Bone marrow (tissue), 2 donors: ENCODE data around the gene CGB7.
"Not testable (repeated sequence)": the region's sequence is repeated elsewhere in the genome, so short reads cannot be mapped to it uniquely, and the experiment has no call there.

ENCODE experiments used
- DNase-seq, 2 donors: peaks; one replicate each; lab custom pipeline; 2025; lab: John Stamatoyannopoulos, UW

The CGB7 gene

GRCh38 chr19:49057636-49058234 is at the start of gene CGB7:
Gene CGB7, minus strand, starts transcription at chr19:49057749. Its CDS starts 2,374 bp downstream, at chr19:49055375.
- DNase-seq = peak in 1 of 2 donors; percentile 25

- DNase-seq = peak; percentile 11 to 19
These were observed 49.1 kb upstream of the CGB7 start for GRCh38 chr19:49106648-49107135.

- no peak for DNase-seq
These were observed 46.8 kb upstream of the CGB7 start for GRCh38 chr19:49104229-49104864.

GRCh38 chr19:49103331-49104085 is 46.0 kb upstream of the CGB7 start:
- DNase-seq = no peak

- no peak for DNase-seq
These were observed 44.8 kb upstream of the CGB7 start for GRCh38 chr19:49102303-49102702.

GRCh38 chr19:49101160-49101559 is 43.6 kb upstream of the CGB7 start:
- no peak for DNase-seq

GRCh38 chr19:49098795-49099194 is 41.2 kb upstream of the CGB7 start:
- no peak for DNase-seq

GRCh38 chr19:49097453-49098288 is 40.1 kb upstream of the CGB7 start:
- peak; percentile 15 to 81 for DNase-seq

GRCh38 chr19:49094505-49095482 is 37.2 kb upstream of the CGB7 start:
- no peak for DNase-seq

GRCh38 chr19:49092686-49093085 is 35.1 kb upstream of the CGB7 start:
- no peak for DNase-seq

- DNase-seq = no peak
These were observed 34.0 kb upstream of the CGB7 start for GRCh38 chr19:49091391-49092038.

- no peak for DNase-seq
These were observed 28.7 kb upstream of the CGB7 start for GRCh38 chr19:49086296-49086695.

GRCh38 chr19:49085868-49086232 is 28.3 kb upstream of the CGB7 start:
- DNase-seq = no peak

GRCh38 chr19:49085020-49085867 is 27.7 kb upstream of the CGB7 start, which contains the start of gene SNRNP70:
Gene SNRNP70, plus strand, starts transcription at chr19:49085451. Its CDS starts 964 bp downstream, at chr19:49086415.
- DNase-seq = peak; percentile 95 to 99

- DNase-seq = no peak
These were observed 26.9 kb upstream of the CGB7 start for GRCh38 chr19:49084206-49085019.

GRCh38 chr19:49081273-49081672 is 23.7 kb upstream of the CGB7 start:
- no peak for DNase-seq

GRCh38 chr19:49080392-49080791 is 22.8 kb upstream of the CGB7 start:
- no peak for DNase-seq

- not testable (repeated sequence) for DNase-seq
These were observed 17.3 kb upstream of the CGB7 start for GRCh38 chr19:49074869-49075268.
